Measurements from ENCODE around the gene GP5. TPM values are rescaled to one million over a fixed set of nuclear protein-coding genes. Genes with fewer than 3 reads are reported as not detected.

GP5 gene
- total RNA-seq, 1 donor from 2014 or later = 0.15 TPM

GRCh38 chr3:194367992-194368841 lies 30.8 kb downstream of the GP5 start:
- TF ChIP-seq, protein P1, sequence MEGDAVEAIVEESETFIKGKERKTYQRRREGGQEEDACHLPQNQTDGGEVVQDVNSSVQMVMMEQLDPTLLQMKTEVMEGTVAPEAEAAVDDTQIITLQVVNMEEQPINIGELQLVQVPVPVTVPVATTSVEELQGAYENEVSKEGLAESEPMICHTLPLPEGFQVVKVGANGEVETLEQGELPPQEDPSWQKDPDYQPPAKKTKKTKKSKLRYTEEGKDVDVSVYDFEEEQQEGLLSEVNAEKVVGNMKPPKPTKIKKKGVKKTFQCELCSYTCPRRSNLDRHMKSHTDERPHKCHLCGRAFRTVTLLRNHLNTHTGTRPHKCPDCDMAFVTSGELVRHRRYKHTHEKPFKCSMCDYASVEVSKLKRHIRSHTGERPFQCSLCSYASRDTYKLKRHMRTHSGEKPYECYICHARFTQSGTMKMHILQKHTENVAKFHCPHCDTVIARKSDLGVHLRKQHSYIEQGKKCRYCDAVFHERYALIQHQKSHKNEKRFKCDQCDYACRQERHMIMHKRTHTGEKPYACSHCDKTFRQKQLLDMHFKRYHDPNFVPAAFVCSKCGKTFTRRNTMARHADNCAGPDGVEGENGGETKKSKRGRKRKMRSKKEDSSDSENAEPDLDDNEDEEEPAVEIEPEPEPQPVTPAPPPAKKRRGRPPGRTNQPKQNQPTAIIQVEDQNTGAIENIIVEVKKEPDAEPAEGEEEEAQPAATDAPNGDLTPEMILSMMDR (IDR thresholded peaks at IDR 0.05; ENCODE audit: partially characterized antibody, unreplicated experiment) = no peak
- H3K27ac Mint-ChIP-seq (ENCODE audit: unreplicated experiment) = no peak overlapping the region
- H3K4me3 Mint-ChIP-seq (ENCODE audit: unreplicated experiment) = no peak overlapping the region
- peaks cover 3% of the 10 kb centered on the region for H3K4me1 Mint-ChIP-seq (ENCODE audit: low read depth, unreplicated experiment)
- H3K9me3 Mint-ChIP-seq (ENCODE audit: unreplicated experiment) = peaks cover 4% of the 10 kb centered on the region
- H3K27me3 Mint-ChIP-seq (ENCODE audit: unreplicated experiment) = peaks cover 5% of the 10 kb centered on the region
- DNase-seq = no peak
- no peaks in the 10 kb centered on the region for H3K36me3 Mint-ChIP-seq (ENCODE audit: unreplicated experiment)

- peaks cover 4% of the 10 kb centered on the region for H3K9me3 Mint-ChIP-seq (ENCODE audit: unreplicated experiment)
- H3K36me3 Mint-ChIP-seq (ENCODE audit: unreplicated experiment) = no peaks in the 10 kb centered on the region
- H3K4me1 Mint-ChIP-seq (ENCODE audit: low read depth, unreplicated experiment) = peaks cover 3% of the 10 kb centered on the region
- H3K4me3 Mint-ChIP-seq (ENCODE audit: unreplicated experiment) = no peak overlapping the region
- TF ChIP-seq, protein P1 (IDR thresholded peaks at IDR 0.05; ENCODE audit: partially characterized antibody, unreplicated experiment) = no peak
- H3K27me3 Mint-ChIP-seq (ENCODE audit: unreplicated experiment) = peaks cover 4% of the 10 kb centered on the region
- no peak overlapping the region for H3K27ac Mint-ChIP-seq (ENCODE audit: unreplicated experiment)
- no peak for DNase-seq
These were observed 33.0 kb downstream of the GP5 start for GRCh38 chr3:194365978-194366490.

DNA sequence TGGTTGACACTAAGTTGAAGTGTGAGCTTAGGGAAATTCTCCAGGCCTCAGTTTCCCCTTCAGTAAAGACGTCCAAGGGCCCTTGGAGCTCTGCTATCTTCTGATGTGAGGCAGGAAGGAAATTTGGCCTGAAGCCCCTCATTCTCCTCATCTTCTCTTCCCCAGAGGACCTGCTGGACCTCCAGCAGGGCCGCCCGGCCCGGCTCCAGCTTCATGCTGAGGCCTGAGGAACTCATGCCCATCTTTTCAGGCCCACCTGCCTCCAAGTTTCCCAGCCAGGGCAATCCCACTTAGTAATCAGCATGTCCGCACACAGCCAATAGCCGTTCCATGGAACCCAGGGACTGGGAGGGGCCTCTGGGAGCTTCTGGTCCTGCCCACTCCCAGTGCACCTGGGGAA lies 33.5 kb downstream of the GP5 start:
- no peak for DNase-seq
- Mint-ChIP-seq H3K9me3 (ENCODE audit: unreplicated experiment) (peaks cover 4% of the 10 kb centered on the region), H3K27ac (ENCODE audit: unreplicated experiment) (no peak overlapping the region), H3K4me3 (ENCODE audit: unreplicated experiment) (no peak overlapping the region), H3K27me3 (ENCODE audit: unreplicated experiment) (peaks cover 4% of the 10 kb centered on the region), H3K36me3 (ENCODE audit: unreplicated experiment) (no peaks in the 10 kb centered on the region), H3K4me1 (ENCODE audit: low read depth, unreplicated experiment) (peaks cover 3% of the 10 kb centered on the region)
- TF ChIP-seq, protein P1 (IDR thresholded peaks at IDR 0.05; ENCODE audit: partially characterized antibody, unreplicated experiment) = no peak

DNA sequence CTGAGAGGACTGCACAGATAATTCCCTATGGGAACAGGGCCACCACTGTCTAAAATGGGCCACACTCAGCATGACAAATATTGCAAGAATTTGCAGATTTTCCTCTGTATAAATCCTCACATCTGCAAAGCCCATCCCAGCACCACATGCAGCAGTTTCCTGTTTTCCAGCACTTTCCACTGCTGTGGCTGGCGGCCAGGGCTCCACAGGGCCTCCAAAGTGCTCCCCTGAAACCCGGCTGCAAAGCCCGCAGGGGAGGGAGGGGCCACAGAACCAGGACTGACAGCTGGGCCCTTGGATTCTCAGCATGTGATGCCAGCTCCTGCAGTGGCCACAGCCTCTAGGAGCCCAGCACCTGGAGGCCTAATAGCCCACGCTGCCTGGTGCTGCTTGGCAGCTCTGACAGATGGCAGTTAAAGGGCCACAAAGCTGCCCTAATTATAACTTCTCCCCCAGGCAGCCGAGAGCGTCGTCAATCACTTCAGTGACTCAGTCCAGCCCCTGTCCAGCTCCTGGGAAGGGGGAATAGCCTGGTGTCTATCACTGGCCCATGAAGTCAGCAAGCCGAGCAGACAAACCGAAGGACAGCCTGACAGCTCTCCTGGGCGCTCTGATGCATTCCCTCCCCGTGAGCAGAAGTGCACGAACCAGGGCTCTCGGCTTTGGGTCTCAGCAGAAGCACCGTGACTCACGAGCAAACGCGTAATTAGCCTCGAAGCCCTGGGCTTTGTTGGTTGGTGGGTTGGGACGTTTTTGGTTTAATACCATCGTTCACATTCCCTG lies 34.2 kb downstream of the GP5 start:
- Mint-ChIP-seq H3K9me3 (ENCODE audit: unreplicated experiment) (peaks cover 4% of the 10 kb centered on the region), H3K4me1 (ENCODE audit: low read depth, unreplicated experiment) (peaks cover 3% of the 10 kb centered on the region), H3K36me3 (ENCODE audit: unreplicated experiment) (peaks cover under 1% of the 10 kb centered on the region), H3K27me3 (ENCODE audit: unreplicated experiment) (peaks cover 3% of the 10 kb centered on the region), H3K4me3 (ENCODE audit: unreplicated experiment) (no peak overlapping the region), H3K27ac (ENCODE audit: unreplicated experiment) (no peak overlapping the region)
- no peak for DNase-seq
- TF ChIP-seq, protein P1 (IDR thresholded peaks at IDR 0.05; ENCODE audit: partially characterized antibody, unreplicated experiment) = no peak

Measured in glutamatergic neuron (in vitro differentiated cells).